ENCODE measurements around the gene PRKCA. TPM values are rescaled to one million over a fixed set of nuclear protein-coding genes. Genes with fewer than 3 reads are reported as not detected.

PRKCA gene
- total RNA-seq, 2 donors from 2014 or later = 8.3 to 26.5 TPM

GRCh38 chr17:66386498-66387351 is 84.3 kb downstream of the PRKCA start:
- Histone ChIP-seq H3K27me3 (replicated peaks; ENCODE audit: insufficient read depth) (no peaks in the 10 kb centered on the region), H3K4me1 (replicated peaks) (no peaks in the 10 kb centered on the region), H3K4me3 (no peak overlapping the region), H3K36me3 (no peaks in the 10 kb centered on the region), H3K27ac (no peak overlapping the region), H3K9me3 (no peaks in the 10 kb centered on the region)
- WGBS = 38% methylated on average over 2 of the region's 2 CpGs
- intact Hi-C loops (cut with DNase I) = no loop called here
- TF ChIP-seq POLR2AphosphoS5 (IDR thresholded peaks at IDR 0.05) (no peak), CTCF (IDR thresholded peaks at IDR 0.05) (no peak), POLR2A (IDR thresholded peaks at IDR 0.05) (no peak)
- DNase-seq (ENCODE audit: low spot score) = no peak

- intact Hi-C loops (cut with DNase I) = no loop called here
- H3K4me1 ChIP-seq (replicated peaks) = no peaks in the 10 kb centered on the region
- 71% methylated on average over 7 of the region's 7 CpGs for WGBS
Observed at GRCh38 chr17:66387392-66387981, 85.1 kb downstream of the PRKCA start.

GRCh38 chr17:66392783-66393437 is 90.5 kb downstream of the PRKCA start:
- no peaks in the 10 kb centered on the region for H3K27me3 ChIP-seq (replicated peaks; ENCODE audit: insufficient read depth)
- H3K36me3 ChIP-seq = no peaks in the 10 kb centered on the region
- TF ChIP-seq CTCF (IDR thresholded peaks at IDR 0.05) (no peak), POLR2A (IDR thresholded peaks at IDR 0.05) (no peak), POLR2AphosphoS5 (IDR thresholded peaks at IDR 0.05) (no peak)
- no peaks in the 10 kb centered on the region for H3K4me1 ChIP-seq (replicated peaks)
- H3K4me3 ChIP-seq = no peak overlapping the region
- WGBS = 86% methylated on average over 7 of the region's 7 CpGs
- DNase-seq (ENCODE audit: low spot score) = no peak
- H3K9me3 ChIP-seq = no peaks in the 10 kb centered on the region
- no peak overlapping the region for H3K27ac ChIP-seq
- intact Hi-C loops (cut with DNase I) = no loop called here

More at GRCh38 chr17:66387392-66387981, 85.1 kb downstream of the PRKCA start:
- Histone ChIP-seq H3K9me3 (no peaks in the 10 kb centered on the region), H3K27ac (no peak overlapping the region), H3K4me3 (no peak overlapping the region), H3K36me3 (no peaks in the 10 kb centered on the region), H3K27me3 (replicated peaks; ENCODE audit: insufficient read depth) (no peaks in the 10 kb centered on the region)
- no peak for DNase-seq (ENCODE audit: low spot score)
- TF ChIP-seq POLR2A (IDR thresholded peaks at IDR 0.05) (no peak), CTCF (IDR thresholded peaks at IDR 0.05) (no peak)

- Histone ChIP-seq H3K9me3 (no peaks in the 10 kb centered on the region), H3K4me3 (no peak overlapping the region), H3K27me3 (replicated peaks; ENCODE audit: insufficient read depth) (no peaks in the 10 kb centered on the region), H3K36me3 (no peaks in the 10 kb centered on the region), H3K4me1 (replicated peaks) (no peaks in the 10 kb centered on the region), H3K27ac (no peak overlapping the region)
- TF ChIP-seq POLR2AphosphoS5 (IDR thresholded peaks at IDR 0.05) (no peak), CTCF (IDR thresholded peaks at IDR 0.05) (no peak), POLR2A (IDR thresholded peaks at IDR 0.05) (no peak)
- intact Hi-C loops (cut with DNase I) = no loop called here
- no peak for DNase-seq (ENCODE audit: low spot score)
Observed at GRCh38 chr17:66395961-66396360, 93.5 kb downstream of the PRKCA start.

All from prostate gland (tissue), 2 donors.